GM18511 (cell line): Measurements from ENCODE around the gene METTL24.
"Not testable (repeated sequence)": the region's sequence is repeated elsewhere in the genome, so short reads cannot be mapped to it uniquely, and the experiment has no call there.

Source experiments
- ATAC-seq: cut with Tn5 transposase; IDR thresholded peaks from one replicate; pipeline ENCODE4 v1.9.1; 2021; ENCODE audit warnings: mild to moderate bottlenecking, moderate library complexity; ENCODE audit not compliant: unreplicated experiment

METTL24 gene

DNA sequence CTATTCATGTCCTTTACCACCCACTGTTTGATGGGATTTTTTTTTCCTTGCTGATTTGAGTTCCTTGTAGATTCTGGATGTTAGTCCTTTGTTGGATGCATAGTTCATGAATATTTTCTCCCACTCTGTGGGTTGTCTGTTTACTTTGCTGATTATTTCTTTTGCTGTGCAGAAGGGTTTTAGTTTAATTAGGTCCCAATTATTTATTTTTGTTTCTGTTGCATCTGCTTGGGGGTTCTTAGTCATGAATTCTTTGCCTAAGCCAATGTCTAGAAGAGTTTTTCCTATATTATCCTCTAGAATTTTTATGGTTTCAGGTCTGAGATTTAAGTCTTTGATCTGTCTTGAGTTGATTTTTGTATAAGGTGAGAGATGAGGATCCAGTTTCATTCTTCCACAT, 85.4 kb downstream of the METTL24 start:
- ATAC-seq: not testable (repeated sequence)

DNA sequence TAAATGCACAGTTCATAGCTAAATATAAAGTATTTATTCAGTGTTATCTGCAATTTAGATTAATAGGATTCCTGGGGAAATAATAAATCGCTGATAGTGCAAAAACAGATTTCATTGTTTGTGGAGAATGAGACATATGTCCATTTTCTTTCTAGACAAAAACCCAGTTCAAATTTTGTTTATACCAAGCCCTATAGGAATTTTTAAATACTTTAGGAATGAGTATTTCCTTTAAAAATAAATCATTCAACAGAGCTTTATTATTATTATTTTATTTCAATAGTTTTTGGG, 86.5 kb downstream of the METTL24 start:
- no peak for ATAC-seq

DNA sequence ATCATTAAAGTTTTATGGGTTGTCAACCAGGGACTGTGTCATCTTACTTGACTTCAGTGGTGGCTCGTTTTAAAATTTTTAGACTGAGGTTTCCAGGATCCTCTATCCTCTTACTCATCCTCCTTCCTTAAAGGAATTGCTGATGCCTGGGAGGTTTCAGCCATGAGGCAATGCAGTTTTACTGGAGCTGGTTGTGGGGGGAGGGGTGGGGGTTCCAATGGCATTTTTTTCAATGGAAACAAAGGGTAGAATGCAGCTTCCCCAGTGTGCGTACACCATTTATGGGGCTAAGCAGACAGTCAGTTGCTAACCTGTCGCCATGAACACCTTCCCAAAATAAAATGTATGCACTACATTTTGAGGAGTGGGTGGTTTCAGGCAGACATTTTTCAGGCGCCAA, 88.0 kb downstream of the METTL24 start:
- ATAC-seq: no peak

DNA sequence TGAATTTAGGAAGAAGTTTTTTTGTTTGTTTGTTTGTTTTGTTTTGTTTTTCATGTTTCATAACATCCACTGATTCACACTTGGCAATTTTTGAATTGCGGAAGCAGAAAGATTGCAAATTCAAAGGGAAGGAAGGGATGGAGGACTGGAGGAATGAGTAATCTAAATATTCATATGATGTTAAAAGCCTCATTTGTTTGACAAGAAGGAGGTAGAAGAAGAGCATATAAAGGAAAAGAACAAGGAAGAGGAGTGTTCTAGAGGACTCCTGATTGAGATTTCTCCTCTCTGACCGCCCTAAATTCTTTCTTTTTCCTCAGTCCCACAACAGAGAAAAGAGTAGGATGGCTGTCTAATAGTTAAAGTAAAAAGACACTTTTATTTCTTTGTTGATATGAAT, 88.5 kb downstream of the METTL24 start:
- no peak for ATAC-seq

DNA sequence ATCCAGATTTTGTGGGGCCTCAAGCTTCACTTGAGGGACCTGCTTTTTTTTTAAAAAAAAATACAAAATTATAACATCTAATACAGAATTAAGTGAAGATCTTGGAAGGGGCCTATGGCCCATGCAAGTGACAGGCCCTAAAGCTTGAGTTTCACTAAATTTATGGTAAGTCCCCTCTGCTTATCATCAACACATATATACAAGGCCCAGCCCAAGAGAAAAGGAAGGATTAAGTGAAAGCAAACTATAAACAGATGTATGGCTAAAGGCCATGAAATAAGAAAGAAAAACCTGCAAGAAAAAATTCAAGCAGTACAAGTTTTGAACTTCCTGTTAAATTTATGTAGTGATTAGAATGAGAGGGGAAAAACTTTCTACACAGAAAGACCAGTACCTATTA, 91.2 kb downstream of the METTL24 start:
- ATAC-seq: no peak

DNA sequence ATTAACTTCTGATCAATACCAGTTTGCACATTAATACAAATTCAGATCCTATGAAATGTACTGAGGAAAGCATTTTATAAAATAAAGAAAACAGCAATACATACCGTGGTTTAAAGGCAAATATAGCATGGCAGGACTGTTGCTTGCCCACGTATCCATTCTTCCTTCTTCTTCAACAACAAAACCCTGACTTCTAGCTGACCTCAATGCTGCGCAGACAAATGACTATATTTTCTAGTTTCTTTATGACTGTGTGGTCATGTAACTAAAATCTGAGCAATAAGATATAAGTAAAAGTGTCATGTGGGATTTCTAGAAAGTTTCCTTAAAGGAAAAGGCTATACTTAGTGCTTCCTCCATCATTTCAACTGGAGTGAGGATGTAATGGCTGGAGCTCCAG, 92.9 kb downstream of the METTL24 start:
- no peak for ATAC-seq

DNA sequence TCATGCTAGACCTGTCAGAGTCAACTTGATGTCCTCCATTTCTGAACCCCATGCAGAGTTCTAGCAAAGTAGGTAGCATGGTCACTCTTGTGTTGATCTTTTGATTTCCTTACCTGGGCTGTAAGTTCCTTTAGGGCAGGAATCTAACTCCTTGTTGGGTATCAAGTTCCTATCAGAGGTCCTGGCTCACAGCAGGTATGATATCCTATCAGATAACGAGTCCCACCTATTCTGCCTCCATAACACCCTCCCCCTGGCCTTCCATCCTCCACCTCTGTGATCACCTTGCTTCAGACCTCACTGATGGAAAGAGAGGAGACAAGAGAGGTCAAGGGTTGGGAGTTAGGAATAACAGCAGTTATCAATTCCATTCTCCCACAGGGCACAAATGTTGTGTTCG, 101.8 kb downstream of the METTL24 start:
- ATAC-seq: no peak

DNA sequence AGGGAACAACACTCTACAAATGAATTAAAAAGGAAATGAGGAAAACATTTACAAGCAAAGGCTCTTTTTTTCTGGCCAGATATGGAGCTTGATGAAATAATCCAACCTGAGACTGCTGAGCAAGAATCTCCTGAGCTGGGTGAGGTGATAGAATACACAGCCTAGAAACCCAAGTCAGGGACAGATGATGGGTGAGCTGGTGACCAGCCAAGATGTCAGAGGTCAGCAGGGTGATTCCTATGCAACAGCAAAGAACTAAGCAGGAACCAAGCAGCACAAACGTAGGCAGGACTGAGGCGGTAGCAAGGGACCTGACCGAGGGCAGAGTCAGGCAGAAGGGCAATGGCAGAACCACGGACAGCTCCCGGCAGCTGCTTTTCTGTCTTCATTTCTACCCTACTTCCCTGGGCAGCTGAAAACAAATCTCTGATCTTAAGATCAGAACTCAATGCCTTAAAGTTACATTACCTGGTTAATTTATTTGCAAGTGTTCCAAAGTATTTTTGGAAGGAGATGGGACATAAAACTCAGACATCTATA, 102.9 kb downstream of the METTL24 start:
- no peak for ATAC-seq

DNA sequence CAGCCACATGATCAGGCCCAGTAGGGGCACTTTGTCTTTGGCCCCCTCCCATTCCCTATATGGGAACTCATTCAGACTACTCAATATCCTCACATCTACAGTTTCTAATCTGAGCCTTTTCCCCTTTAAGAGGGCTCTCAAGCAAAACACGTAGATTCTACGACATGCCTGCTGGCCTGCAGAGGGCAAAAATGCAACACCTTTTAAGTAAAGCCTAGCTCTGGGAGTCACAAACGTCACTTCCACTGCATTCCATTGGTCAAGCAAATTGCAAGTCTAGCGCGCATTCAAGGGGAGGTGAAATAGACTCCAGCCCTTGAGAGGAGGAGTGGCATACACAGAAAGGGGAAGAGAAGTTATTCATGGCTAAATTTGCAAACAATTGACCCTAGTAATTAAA, 107.3 kb downstream of the METTL24 start:
- no peak for ATAC-seq

DNA sequence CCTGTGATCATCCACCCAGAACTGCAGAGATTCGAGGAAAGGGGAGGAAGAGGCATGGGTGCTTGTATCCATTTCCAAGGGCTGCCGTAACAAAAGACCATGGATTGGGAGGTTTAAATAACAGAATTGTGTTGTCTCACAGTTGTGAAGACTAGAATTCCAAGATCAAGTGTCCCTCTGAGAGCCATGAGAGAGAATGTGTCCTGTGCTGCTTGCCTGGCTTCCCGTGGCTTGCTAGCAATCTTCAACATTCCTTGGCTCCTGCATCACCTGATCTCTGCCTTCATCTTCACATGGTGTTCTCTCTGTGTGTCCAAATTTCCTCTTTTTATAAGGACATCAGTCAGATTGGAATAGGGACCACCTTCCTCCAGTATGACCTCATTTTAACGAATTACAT, 108.1 kb downstream of the METTL24 start:
- ATAC-seq: no peak

DNA sequence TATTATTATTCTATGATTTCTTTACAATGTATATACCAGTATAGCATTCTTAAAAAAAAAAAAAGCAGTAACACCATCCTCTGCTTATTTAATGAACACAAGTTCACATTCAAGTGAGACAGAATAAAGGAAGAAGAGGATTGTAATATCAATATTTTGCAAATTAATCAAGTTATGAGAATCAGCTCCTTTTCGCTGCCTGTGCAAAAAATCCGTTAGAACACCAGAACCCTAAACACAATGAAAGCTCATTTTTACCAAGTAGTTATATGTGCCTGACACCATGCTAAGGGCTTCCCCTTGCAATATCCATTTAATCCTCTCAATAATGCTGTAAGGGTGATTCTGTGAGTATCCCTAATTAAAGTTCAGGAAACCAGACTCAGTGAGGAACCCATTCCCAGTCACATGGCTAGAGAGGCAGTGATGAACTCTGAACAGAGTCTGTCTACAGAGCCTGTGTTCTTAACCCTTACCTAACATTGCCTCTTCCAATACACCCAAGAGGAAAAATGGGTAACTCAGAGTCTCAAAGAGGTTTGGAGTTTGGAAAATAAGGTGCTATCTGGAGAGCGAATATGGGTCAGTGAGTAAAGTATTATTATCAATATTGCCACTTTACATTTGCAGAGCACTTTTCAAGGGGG, 111.1 kb downstream of the METTL24 start:
- no peak for ATAC-seq

DNA sequence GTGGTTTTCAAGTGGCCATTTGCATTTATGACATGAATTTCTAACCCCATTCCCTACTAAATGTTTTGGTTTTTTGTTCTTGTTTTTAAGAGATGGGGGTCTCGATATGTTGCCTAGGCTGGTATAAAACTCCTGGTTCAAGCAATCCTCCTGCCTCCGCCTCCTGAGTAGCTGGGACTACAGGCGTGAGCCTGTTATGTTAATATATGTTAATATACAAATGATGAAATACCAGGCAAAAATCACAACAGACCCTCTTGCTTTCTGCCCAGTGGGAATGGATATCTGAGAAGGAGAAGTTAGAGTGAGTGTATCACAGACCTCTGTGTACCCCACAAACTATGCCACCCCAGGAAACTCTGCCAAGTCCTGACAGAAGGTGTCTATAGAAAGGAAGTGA, 111.8 kb downstream of the METTL24 start:
- ATAC-seq: no peak

DNA sequence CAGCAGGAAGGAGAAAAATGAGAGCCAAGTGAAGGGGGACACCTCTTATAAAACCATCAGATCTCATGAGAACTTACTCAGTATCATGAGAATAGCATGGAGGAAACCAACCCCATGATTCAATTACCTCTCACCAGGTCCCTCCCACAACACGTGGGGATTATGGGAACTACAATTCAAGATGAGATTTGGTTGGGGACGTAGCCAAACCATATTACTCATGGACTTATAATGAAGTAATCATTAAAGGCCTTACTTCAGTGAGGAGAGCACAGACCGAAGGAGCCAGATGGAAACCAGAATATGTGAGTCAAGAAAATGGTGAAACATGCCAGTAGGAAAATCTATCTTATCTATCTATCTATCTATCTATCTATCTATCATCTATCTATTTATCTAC, 113.5 kb downstream of the METTL24 start:
- not testable (repeated sequence) for ATAC-seq

DNA sequence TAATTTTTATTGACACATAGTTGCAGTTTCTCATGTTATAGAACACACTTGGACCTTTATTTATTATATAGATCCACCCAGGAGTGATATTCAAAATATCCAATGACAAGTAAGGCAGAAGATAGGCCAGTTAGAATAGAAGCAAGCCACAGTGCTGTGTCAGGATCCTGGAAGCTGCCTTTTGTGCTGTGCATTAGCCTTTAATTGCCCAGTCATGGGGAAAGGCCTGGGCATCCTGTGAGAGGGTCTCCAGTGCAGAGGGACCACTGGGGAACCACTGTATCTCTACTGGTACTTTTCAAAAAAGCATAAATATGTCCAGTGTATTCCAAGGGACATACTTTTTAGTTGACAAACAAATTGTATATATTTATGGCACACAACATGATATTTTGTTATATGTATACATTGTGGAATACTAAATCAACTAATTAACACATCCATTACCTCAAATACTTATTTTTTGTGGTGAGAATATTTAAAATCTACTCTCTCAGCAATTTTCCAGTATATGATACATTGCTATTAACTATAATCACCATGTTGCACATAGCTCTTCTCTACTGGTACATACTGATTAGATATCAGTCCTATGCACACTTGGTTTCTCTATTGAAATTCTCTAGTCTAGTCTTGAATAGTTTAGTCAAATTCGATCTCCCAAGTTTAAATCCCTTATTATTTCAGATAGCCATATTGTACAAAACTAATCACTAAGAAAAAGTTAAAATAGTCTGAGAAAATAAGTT, 118.4 kb downstream of the METTL24 start:
- no peak for ATAC-seq

DNA sequence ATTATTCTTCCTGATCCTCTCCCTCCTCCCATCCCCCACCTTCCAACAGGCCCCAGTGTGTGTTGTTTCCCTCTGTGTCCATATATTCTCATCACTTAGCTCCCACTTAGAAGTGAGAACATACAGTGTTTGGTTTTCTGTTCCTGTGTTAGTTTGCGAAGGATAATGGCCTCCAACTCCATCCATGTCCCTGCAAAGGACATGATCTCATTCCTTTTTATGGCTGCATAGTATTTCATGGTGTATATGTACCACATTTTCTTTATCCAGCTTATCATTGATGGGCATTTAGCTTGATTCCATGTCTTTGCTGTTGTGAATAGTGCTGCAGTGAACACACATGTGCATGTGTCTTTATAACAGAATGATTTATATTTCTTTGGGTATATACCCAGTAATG, 122.1 kb downstream of the METTL24 start:
- ATAC-seq: not testable (repeated sequence)

DNA sequence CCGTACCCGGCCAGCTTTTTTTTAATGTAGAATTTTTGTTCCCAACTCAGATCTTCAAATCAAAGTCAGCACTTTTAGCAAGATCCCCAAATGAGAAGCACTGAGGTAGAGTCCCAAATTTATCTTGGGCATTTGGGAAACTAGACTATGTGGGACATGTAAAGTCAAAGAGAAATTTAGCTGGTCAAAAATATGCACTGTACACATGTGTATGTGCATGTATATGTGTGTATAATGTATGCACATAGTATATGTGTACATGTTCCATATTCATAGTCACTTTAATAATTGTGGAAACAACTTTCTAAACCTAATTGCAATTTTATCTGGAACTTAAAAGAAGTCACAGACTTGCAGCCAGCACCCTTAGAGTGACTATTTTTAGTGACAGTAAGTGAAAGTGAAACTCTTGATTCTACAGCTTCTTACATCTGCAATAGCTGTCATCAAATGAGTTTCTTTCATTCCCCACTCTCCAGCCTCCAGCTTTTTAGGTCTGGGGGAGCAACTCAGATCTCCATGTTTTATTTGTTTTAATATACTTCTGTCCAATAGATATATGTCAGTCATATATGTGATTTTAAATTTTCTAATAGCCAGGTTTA, 124.3 kb downstream of the METTL24 start:
- ATAC-seq: peak; percentile 98

DNA sequence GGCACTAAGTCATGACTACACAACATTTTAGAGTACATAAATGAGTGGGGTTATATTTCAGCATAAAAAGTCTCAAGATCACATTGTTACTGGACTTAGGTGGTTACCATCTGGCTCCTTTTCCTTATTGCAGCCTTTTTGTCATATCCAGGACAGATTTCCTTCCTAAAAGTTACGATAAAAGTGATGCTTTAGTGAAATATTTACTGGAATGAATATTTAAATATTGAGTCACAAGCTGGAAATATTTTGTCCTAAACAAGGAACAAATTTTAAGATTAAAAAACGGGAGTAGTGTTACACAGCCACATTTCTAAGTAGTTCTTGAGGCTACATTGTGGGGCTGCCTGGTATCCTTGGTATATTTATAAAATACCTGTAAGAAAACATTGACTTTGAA, 125.7 kb downstream of the METTL24 start:
- ATAC-seq: no peak

DNA sequence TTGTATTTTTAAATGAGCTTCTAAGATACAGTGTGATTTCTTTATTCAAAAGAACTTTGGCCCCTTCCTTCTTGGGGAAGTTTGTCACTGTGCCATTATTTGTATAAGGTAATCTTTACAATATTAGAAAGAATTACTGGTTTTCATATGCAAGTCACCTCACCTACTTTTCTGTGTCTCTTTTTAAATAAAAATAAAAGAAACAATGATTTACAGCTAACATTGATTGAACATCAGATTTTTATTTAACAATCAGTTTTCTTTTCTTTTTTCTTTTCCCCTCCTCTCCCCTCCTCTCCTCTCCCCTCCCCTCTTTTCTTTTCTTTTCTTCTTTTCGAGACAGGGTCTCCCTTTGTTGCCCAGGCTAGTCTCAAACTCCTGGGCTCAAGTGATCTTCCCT, 131.9 kb downstream of the METTL24 start:
- no peak for ATAC-seq

DNA sequence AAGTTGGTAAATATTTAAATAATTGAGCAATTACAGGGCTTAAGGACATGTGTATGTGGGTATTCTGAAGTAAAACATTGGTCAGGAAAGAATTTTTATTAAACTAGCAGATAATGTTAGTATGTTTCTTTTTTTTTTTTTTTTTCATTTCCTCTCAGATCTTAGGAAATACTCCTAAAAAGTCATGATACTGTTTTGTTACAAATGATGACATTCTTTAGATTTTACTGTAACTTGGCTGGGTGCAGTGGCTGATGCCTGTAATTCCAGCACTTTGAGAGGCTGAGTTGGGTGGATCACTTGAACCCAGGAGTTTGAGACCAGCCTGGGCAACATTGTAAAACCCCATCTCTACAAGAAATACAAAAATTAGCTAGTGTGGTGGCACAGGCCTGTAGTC, 136.4 kb downstream of the METTL24 start:
- ATAC-seq: no peak

DNA sequence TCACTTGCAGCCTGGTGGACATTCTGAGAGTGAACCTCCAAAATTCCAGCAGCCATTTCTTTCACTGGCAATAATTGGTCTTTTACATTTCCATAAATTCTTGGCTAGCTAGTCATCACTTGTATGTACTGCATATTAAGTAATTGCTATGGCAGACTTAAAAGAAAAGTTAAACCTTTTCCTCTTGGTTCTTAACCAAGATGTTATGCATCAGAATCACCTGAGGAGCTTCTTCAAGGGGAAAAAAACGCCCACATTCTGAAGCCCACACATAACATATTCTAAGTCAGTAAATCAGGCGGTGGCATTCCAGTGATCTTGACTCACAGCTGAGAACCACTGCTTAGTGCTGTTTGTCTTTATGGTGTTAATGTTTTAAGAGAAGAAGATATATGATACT, 140.9 kb downstream of the METTL24 start:
- ATAC-seq: no peak

DNA sequence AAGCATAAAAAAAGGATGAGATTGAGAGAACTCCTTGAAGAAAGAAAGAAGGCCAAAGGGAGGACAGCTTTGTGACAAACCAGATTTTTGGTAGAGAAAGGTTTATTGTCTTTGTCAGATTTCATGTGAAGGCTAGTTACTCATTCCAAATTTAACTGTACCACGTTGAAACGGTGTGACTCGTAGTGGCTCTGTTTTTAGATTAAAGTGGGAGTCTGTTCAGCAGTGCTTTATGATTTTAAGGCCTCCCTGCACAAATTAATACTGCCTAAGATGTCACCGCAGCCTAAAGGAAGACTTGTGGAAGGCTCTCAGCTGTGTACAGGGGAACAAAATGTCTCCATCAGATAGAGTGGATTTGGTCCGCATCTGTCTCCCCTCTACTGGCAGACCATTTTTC, 142.0 kb downstream of the METTL24 start:
- no peak for ATAC-seq

DNA sequence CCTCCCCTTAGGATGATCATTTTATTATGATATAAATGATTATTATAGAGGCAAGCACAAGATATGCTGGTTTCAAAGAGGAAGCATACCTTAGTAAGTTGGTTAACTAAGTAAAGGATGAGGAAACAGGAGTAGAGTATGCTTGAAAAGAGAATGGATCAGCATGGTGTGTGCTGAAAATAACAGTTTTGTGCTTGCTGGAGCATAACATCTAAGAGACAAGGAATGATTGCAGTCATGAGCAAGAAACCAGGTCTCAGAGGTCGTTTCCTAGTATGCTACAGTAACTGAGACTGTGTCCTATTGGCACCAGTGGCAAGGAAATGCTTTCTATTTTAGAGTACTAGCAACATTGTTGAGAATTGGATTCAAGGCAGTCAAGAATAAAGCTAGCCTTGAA, 143.8 kb downstream of the METTL24 start:
- no peak for ATAC-seq
